Measurements from ENCODE around the gene SNX32. TPM values are rescaled to one million over a fixed set of nuclear protein-coding genes. Genes with fewer than 3 reads are reported as not detected.

Gene SNX32
- total and polyA plus RNA-seq, 2 donors (not counting 3 experiments of a cell fraction or from before 2014, with no cell fraction given): 0.19 TPM; not detected in 1

- dilution Hi-C loops (cut with MboI; ENCODE audit: extremely low pct_ligation_motif_present, low sequenced_read_pairs) (no loop called here), intact Hi-C loops (cut with micrococcal nuclease) (no loop called here)
Measured at GRCh38 chr11:65868907-65869306, 35.1 kb downstream of the SNX32 start.

GRCh38 chr11:65869643-65870306 is 36.0 kb downstream of the SNX32 start:
- no peaks in the 10 kb centered on the region for H3K27me3 ChIP-seq (ENCODE audit: control insufficient read depth in 2 of 2, insufficient read depth in 2 of 2, low read length in 2 of 2)
- BruUV-seq (replicated peaks): no TSS peak
- CTCF ChIA-PET: interaction anchor here (1.1 to 7.1 kb wide), 3 partner anchors 10 to 18 kb away, joined by 3 to 73 read pairs (median 16); partner anchors contain the start of genes CFL1, FIBP and MUS81
- no peak overlapping the region for H3K27ac ChIP-seq (ENCODE audit: insufficient read depth, low read depth, low read length)
- peaks cover 17% of the 10 kb centered on the region for H3K4me1 ChIP-seq (ENCODE audit: control insufficient read depth, extremely low read depth, insufficient read depth, low read length)
- TF ChIP-seq MYC (IDR thresholded peaks at IDR 0.05; ENCODE audit: low read depth, low read length): no peak
- no peak for TF ChIP-seq JUN (IDR thresholded peaks at IDR 0.05; ENCODE audit: borderline replicate concordance, insufficient read depth, insufficient read length, low read depth)
- no peak for TF ChIP-seq MAX (IDR thresholded peaks at IDR 0.05; ENCODE audit: insufficient read depth, insufficient read length)
- no peak for TF ChIP-seq EZH2 (IDR thresholded peaks at IDR 0.05; ENCODE audit: borderline replicate concordance, low read depth, low read length, severe bottlenecking)
- intact Hi-C loops (cut with micrococcal nuclease) (no loop called here), dilution Hi-C loops (cut with MboI; ENCODE audit: extremely low pct_ligation_motif_present, low sequenced_read_pairs) (no loop called here)
- H3K9me1 ChIP-seq (replicated peaks; ENCODE audit: control insufficient read depth, extremely low read depth, insufficient read depth, low read length): no peaks in the 10 kb centered on the region
- H3K4me3 ChIP-seq (replicated peaks in 1 of 3; ENCODE audit: insufficient read depth in 1 of 3, low read depth in 1 of 3, low read length in 3 of 3): no peak overlapping the region
- no peaks in the 10 kb centered on the region for H4K20me1 ChIP-seq (replicated peaks; ENCODE audit: control insufficient read depth, extremely low read depth, insufficient read depth, low read length)
- H3K9me3 ChIP-seq (replicated peaks; ENCODE audit: control insufficient read depth, insufficient read depth, low read length): no peaks in the 10 kb centered on the region
- peaks cover 2% of the 10 kb centered on the region for H3K79me2 ChIP-seq (ENCODE audit: control insufficient read depth, insufficient read depth, low read length)
- no peak overlapping the region for H3K9ac ChIP-seq (replicated peaks; ENCODE audit: extremely low read depth, insufficient read depth, low read length)
- FAIRE-seq (no peak), DNase-seq (ENCODE audit: low read depth, low spot score) (no peak)
- peaks cover 6 to 34% of the 10 kb centered on the region in 2 experiments for H3K36me3 ChIP-seq (ENCODE audit: control insufficient read depth in 2 of 2, extremely low read depth in 1 of 2, insufficient read depth in 2 of 2, low read length in 2 of 2)
- POLR2A ChIA-PET: interaction anchor here (0.9 to 1.5 kb wide), 3 partner anchors 9 to 21 kb away, joined by 3 to 4 read pairs (median 3); partner anchors contain the start of gene CCDC85B
- no peak overlapping the region for H3K4me2 ChIP-seq (ENCODE audit: insufficient read depth, low read length)
- H2AFZ ChIP-seq (ENCODE audit: low read depth, low read length): no peak overlapping the region

More at GRCh38 chr11:65868907-65869306, 35.1 kb downstream of the SNX32 start:
- no peaks in the 10 kb centered on the region for H4K20me1 ChIP-seq (replicated peaks; ENCODE audit: control insufficient read depth, extremely low read depth, insufficient read depth, low read length)
- H3K9ac ChIP-seq (replicated peaks; ENCODE audit: extremely low read depth, insufficient read depth, low read length): no peak overlapping the region
- H3K9me3 ChIP-seq (replicated peaks; ENCODE audit: control insufficient read depth, insufficient read depth, low read length): no peaks in the 10 kb centered on the region
- no peak overlapping the region for H3K27ac ChIP-seq (ENCODE audit: insufficient read depth, low read depth, low read length)
- no peaks in the 10 kb centered on the region for H3K9me1 ChIP-seq (replicated peaks; ENCODE audit: control insufficient read depth, extremely low read depth, insufficient read depth, low read length)
- FAIRE-seq (no peak), DNase-seq (ENCODE audit: low read depth, low spot score) (no peak)
- BruUV-seq (replicated peaks): no TSS peak
- no peak overlapping the region for H3K4me2 ChIP-seq (ENCODE audit: insufficient read depth, low read length)
- no peak overlapping the region for H3K4me3 ChIP-seq (replicated peaks in 1 of 3; ENCODE audit: insufficient read depth in 1 of 3, low read depth in 1 of 3, low read length in 3 of 3)
- CTCF ChIA-PET: interaction anchor here (1.1 to 7.1 kb wide), 3 partner anchors 9 to 19 kb away, joined by 3 to 73 read pairs (median 16); partner anchors contain the start of genes CFL1, FIBP and MUS81
- POLR2A ChIA-PET: interaction anchor here (0.9 kb wide), 1 partner anchor 21 kb away, joined by 3 read pairs; the partner anchor contains the start of gene CCDC85B
- peaks cover 6 to 39% of the 10 kb centered on the region in 2 experiments for H3K36me3 ChIP-seq (ENCODE audit: control insufficient read depth in 2 of 2, extremely low read depth in 1 of 2, insufficient read depth in 2 of 2, low read length in 2 of 2)
- H3K79me2 ChIP-seq (ENCODE audit: control insufficient read depth, insufficient read depth, low read length): peaks cover 3% of the 10 kb centered on the region
- peaks cover 17% of the 10 kb centered on the region for H3K4me1 ChIP-seq (ENCODE audit: control insufficient read depth, extremely low read depth, insufficient read depth, low read length)
- no peak overlapping the region for H2AFZ ChIP-seq (ENCODE audit: low read depth, low read length)
- H3K27me3 ChIP-seq (ENCODE audit: control insufficient read depth in 2 of 2, insufficient read depth in 2 of 2, low read length in 2 of 2): no peaks in the 10 kb centered on the region
- TF ChIP-seq EZH2 (IDR thresholded peaks at IDR 0.05; ENCODE audit: borderline replicate concordance, low read depth, low read length, severe bottlenecking): no peak
- TF ChIP-seq GATA2 (IDR thresholded peaks at IDR 0.05; ENCODE audit: insufficient read depth, insufficient read length, low read depth, low read length): no peak
- no peak for TF ChIP-seq JUN (IDR thresholded peaks at IDR 0.05; ENCODE audit: borderline replicate concordance, insufficient read depth, insufficient read length, low read depth)
- no peak for TF ChIP-seq MAX (IDR thresholded peaks at IDR 0.05; ENCODE audit: insufficient read depth, insufficient read length)
- peak; percentile 40 for TF ChIP-seq POLR2AphosphoS5 (IDR thresholded peaks at IDR 0.05; ENCODE audit: insufficient read depth, low read depth, low read length)
- no peak for TF ChIP-seq MYC (IDR thresholded peaks at IDR 0.05; ENCODE audit: low read depth, low read length)
- no peak for TF ChIP-seq POLR2A (IDR thresholded peaks at IDR 0.05; ENCODE audit: low read depth, low read length)

All from endothelial cell of umbilical vein (primary cell).